Right kidney (tissue), 1 donor: ENCODE measurements around the gene DNAJB6.
"Not testable (repeated sequence)": the region's sequence is repeated elsewhere in the genome, so short reads cannot be mapped to it uniquely, and the experiment has no call there.

Source experiments
- DNase-seq: peaks from one replicate; pipeline ENCODE4 v3.0.0-alpha.2; 2016

The DNAJB6 gene

GRCh38 chr7:157318015-157318706 is 18.6 kb upstream of the DNAJB6 start:
- DNase-seq, result no peak

- DNase-seq, result no peak
Observed at GRCh38 chr7:157320608-157320980, 16.2 kb upstream of the DNAJB6 start.

- no peak for DNase-seq
Observed at GRCh38 chr7:157323401-157323800, 13.4 kb upstream of the DNAJB6 start.

- DNase-seq, result no peak
Observed at GRCh38 chr7:157329447-157329846, 7.4 kb upstream of the DNAJB6 start.

GRCh38 chr7:157330567-157330966 is 6.2 kb upstream of the DNAJB6 start:
- not testable (repeated sequence) for DNase-seq

GRCh38 chr7:157331049-157331448 is 5.8 kb upstream of the DNAJB6 start:
- not testable (repeated sequence) for DNase-seq

GRCh38 chr7:157335236-157335635 is 1.6 kb upstream of the DNAJB6 start:
- no peak for DNase-seq

- no peak for DNase-seq
Observed at GRCh38 chr7:157335991-157336382, 817 bp upstream of the DNAJB6 start.

- peak; percentile 75 for DNase-seq
Observed at GRCh38 chr7:157337316-157338149, 729 bp downstream of the DNAJB6 start.

- no peak for DNase-seq
Observed at GRCh38 chr7:157339777-157340677, 3.2 kb downstream of the DNAJB6 start.

- no peak for DNase-seq
Observed at GRCh38 chr7:157347217-157347904, 10.6 kb downstream of the DNAJB6 start.

- no peak for DNase-seq
Observed at GRCh38 chr7:157348548-157348947, 11.7 kb downstream of the DNAJB6 start.

GRCh38 chr7:157352516-157352915 is 15.7 kb downstream of the DNAJB6 start:
- no peak for DNase-seq

- no peak for DNase-seq
Observed at GRCh38 chr7:157355784-157356511, 19.1 kb downstream of the DNAJB6 start.

- no peak for DNase-seq
Observed at GRCh38 chr7:157357129-157358040, 20.6 kb downstream of the DNAJB6 start.

- no peak for DNase-seq
Observed at GRCh38 chr7:157358041-157358752, 21.4 kb downstream of the DNAJB6 start.

GRCh38 chr7:157358753-157359096 is 21.9 kb downstream of the DNAJB6 start:
- DNase-seq, result no peak

- no peak for DNase-seq
Observed at GRCh38 chr7:157359581-157359980, 22.8 kb downstream of the DNAJB6 start.

- DNase-seq, result no peak
Observed at GRCh38 chr7:157360483-157361025, 23.8 kb downstream of the DNAJB6 start.
